ENCODE measurements around the gene TTR.

DNA sequence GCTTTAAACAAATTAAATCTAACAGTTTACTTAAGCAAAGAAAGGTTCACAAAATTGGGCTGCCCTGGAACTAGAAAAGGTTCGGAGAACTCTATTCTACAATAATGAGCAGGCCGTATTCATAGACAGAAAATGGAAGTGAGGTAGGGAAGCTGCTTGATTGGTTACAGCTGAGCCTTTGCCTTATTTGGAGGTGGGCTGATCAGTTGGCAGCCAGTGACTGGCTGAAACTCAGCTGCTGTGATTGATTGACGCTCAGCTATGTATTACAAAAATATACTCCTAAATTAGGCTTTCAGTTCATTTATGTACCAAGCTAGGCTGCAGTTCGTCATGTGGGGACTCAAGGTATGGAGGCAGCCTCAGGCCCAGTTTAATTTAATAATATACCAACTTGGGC lies 42.3 kb upstream of the TTR start:
- TF ChIP-seq, protein P1, sequence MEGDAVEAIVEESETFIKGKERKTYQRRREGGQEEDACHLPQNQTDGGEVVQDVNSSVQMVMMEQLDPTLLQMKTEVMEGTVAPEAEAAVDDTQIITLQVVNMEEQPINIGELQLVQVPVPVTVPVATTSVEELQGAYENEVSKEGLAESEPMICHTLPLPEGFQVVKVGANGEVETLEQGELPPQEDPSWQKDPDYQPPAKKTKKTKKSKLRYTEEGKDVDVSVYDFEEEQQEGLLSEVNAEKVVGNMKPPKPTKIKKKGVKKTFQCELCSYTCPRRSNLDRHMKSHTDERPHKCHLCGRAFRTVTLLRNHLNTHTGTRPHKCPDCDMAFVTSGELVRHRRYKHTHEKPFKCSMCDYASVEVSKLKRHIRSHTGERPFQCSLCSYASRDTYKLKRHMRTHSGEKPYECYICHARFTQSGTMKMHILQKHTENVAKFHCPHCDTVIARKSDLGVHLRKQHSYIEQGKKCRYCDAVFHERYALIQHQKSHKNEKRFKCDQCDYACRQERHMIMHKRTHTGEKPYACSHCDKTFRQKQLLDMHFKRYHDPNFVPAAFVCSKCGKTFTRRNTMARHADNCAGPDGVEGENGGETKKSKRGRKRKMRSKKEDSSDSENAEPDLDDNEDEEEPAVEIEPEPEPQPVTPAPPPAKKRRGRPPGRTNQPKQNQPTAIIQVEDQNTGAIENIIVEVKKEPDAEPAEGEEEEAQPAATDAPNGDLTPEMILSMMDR (IDR thresholded peaks at IDR 0.05): no peak
- TF ChIP-seq POLR2A (IDR thresholded peaks at IDR 0.05) (no peak), POLR2AphosphoS5 (IDR thresholded peaks at IDR 0.05) (no peak), EP300 (IDR thresholded peaks at IDR 0.05) (no peak)
